GM18868 (cell line): Measurements from ENCODE around the gene APOBEC3F.
"Not testable (repeated sequence)": the region's sequence is repeated elsewhere in the genome, so short reads cannot be mapped to it uniquely, and the experiment has no call there.

ENCODE experiments used
- ATAC-seq: cut with Tn5 transposase; IDR thresholded peaks from one replicate; pipeline ENCODE4 v1.9.1; 2021; ENCODE audit warnings: mild to moderate bottlenecking, moderate library complexity; ENCODE audit not compliant: unreplicated experiment

APOBEC3F gene

DNA sequence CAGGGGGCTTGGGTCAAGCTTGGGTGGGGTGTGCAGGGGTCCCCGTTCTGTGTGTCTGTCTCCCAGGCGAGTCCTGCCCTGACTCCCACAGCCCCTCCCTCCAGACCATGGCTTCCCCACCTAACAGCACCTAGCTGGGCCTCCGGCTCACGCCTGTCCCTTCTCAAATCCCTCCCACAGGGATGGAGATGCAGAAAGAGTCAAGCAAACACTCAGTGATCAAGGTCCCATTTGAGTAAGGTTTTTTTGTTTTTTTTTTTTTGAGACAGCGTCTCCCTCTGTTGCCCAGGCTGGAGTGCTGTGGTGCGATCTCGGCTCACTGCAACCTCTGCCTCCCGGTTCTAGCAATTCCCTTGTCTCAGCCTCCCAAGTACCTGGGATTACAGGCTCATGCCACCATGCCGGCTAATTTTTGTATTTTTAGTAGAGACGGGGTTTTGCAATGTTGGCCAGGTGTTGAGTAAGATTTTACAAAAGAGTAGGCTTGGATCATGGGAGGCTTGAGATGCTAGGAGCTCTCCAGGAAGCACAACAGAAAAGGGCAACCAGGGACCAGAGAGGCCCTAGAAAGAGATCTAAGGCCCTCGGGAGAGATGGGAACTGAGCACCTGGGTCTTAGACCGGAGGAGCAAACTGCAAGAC, 14.0 kb upstream of the APOBEC3F start:
- no peak for ATAC-seq

- ATAC-seq = no peak
Measured at GRCh38 chr22:39027717-39028116, 12.9 kb upstream of the APOBEC3F start.

DNA sequence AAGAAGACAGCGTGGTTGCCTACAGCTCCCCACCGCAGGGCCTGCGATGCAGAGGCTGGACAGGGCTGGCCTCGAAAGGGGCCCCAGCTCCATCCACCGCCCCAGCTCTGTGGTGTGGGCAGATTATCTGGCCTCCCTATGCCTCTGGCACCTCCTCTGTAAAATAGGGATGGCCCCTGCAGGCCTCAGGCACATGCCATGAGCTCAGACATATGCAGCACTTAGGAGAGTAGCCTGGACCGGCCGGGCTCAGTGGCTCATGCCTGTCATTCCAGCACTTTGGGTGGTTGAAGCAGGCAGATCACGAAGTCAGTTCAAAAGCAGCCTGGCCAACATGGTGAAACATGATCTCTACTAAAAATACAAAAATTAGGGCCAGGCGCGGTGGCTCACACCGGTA, 12.4 kb upstream of the APOBEC3F start:
- ATAC-seq = no peak

GRCh38 chr22:39029227-39029626, 11.4 kb upstream of the APOBEC3F start:
- ATAC-seq = no peak

DNA sequence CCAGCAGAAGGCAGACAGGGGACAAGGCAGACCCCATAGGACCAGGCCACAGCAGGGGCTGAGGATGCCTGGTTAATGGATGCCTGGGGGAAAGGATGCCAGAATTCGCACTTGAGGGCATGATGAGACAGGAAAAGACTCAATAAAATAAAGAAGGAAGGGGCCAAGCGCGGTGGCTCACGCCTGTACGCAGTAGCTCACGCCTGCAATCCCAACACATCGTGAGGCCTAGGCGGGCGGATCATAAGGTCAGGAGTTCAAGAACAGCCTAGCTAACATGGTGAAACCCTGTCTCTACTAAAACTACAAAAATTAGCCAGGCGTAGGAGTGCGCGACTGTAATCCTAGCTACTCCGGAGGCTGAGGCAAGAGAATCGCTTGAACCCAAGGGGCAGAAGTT, 10.0 kb upstream of the APOBEC3F start:
- no peak for ATAC-seq

- ATAC-seq = not testable (repeated sequence)
Measured at GRCh38 chr22:39031434-39032295, 9.0 kb upstream of the APOBEC3F start.

GRCh38 chr22:39037071-39037470, 3.6 kb upstream of the APOBEC3F start:
- ATAC-seq = not testable (repeated sequence)

DNA sequence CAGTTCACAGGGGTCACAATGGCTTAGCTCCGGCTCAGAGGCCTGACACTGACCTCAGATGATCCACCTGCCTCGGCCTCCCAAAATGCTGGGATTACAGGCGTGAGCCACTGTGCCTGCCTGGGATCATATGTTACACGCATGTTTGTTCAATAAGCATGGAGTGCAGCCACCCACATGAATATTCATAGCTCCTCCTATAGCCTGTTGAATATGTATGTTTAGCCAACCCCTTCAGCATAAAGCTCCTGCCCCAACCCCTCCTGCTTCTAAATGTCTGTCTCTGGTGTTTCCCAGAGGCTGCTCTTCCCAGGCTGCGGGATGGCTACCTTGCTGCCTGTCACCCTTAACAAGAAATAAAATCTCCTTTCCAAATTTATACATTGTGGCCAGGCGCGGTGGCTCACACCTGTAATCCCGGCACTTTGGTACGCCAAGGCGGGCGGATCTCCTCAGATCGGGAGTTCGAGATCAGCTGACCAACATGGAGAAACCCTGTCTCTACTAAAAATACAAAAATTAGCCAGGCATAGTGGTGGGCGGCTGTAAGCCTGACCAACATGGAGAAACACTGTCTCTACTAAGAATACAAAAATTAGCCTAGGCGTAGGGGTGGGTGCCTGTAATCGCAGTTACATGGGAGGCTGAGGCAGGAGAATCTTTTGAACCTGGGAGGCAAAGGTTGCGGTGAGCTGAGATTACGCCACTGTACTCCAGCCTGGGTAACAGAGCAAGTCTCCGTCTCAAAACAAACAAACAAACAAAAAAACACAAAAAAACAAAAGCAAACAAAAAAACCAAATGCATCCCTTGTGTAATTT, 1.1 kb upstream of the APOBEC3F start:
- no peak for ATAC-seq

DNA sequence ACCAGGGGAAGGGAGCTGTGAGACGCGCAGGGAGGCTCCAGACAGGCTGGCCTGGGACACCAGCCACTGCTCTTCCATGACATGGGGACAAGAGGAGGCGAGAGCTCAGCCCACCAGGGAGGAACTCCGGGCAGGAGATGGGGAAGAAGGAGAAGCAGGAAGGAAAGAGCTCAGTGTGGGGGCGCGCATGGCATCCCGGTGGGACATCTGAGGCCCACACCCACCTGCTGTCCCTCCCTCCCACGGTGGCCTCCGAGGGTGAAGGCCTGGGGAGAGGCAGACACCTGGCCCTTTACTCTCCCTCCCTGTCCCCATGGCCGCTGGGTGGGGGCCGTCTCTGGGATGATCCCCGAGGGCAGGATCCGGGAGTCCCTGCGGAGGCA, 518 bp upstream of the APOBEC3F start:
- ATAC-seq = not testable (repeated sequence)

- ATAC-seq = no peak
Measured at GRCh38 chr22:39041908-39042307, 1.2 kb downstream of the APOBEC3F start.

DNA sequence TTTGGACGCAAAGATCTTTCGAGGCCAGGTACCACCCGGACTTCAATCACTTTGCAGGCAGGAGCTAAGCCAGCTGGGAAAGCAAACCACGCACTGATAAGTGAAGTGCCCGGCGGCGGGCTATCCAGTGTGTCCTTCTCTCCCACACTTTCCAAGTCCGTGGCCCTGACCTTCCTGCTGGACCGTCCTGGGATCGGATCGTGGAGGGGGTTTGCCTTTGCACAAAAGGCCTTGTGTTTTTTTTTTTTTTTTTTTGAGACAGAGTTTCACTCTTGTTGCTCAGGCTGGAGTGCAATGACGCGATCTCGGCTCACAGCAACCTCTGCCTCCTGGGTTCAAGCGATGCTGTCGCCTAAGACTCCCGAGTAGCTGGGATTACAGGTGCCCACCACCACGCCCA, 2.4 kb downstream of the APOBEC3F start:
- ATAC-seq = not testable (repeated sequence)

GRCh38 chr22:39045136-39045535, 4.5 kb downstream of the APOBEC3F start:
- ATAC-seq = not testable (repeated sequence)

GRCh38 chr22:39049486-39049885, 8.8 kb downstream of the APOBEC3F start:
- not testable (repeated sequence) for ATAC-seq

- not testable (repeated sequence) for ATAC-seq
Measured at GRCh38 chr22:39051844-39052495, 11.3 kb downstream of the APOBEC3F start.

DNA sequence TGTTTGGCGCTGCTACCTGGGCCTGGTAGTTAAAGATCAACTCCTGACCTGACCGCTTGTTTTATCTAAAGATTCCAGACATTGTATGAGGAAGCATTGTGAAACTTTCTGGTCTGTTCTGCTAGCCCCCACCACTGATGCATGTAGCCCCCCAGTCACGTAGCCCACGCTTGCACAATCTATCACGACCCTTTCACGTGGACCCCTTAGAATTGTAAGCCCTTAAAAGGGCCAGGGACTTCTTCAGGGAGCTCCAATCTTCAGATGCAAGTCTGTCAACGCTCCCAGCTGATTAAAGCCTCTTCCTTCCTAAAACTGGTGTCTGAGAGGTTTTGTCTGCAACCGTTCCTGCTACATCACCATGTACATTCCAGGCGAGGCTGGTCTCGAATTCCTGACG, 15.0 kb downstream of the APOBEC3F start:
- no peak for ATAC-seq

- not testable (repeated sequence) for ATAC-seq
Measured at GRCh38 chr22:39061290-39061689, 20.6 kb downstream of the APOBEC3F start.

DNA sequence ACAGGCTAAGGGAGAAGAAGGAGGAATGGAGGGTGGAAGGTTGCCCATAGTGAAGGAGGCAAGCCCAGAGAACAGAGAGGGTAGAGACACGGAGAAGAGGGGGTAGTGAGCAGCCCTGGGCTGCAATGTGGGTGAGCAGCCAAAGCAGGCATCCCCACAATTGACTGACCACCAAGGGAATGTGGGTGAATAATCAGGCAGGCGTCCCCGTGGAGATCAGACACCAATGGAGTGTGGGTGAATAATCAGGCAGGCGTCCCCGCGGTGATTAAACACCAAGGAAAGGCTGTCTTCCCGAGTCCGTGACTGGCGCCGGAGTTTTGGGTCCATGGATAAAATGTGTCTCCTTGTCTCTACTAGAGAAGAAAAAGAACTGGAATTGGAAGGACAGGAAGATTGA, 21.3 kb downstream of the APOBEC3F start:
- ATAC-seq = not testable (repeated sequence)

DNA sequence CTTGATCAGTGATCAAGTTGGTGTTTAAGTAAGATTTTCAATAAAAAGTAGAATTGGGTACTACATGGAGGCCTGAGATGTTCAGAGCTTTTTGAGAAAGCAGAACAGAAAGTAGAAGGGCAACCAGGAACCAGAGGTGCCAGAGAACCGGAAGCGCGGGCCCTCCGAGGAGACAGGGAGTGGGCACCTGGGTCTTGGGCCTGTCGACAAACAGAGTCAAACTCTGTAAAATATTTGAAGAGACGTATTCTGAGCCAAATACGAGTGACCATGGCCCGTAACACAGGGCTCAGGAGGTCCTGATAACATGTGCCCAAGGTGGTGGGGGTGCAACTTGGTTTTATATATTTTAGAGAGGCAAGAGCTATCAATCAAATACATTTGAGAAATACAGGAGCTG, 23.2 kb downstream of the APOBEC3F start:
- ATAC-seq = not testable (repeated sequence)

- not testable (repeated sequence) for ATAC-seq
Measured at GRCh38 chr22:39066442-39067276, 26.0 kb downstream of the APOBEC3F start.
